Medulla oblongata (tissue), 1 donor: ENCODE results near the gene NPTX1.

Experiments used
- DNase-seq: peaks from one replicate; pipeline ENCODE4 v3.0.0-alpha.2; 2015; ENCODE audit errors: extremely low spot score

Gene NPTX1

GRCh38 chr17:80426671-80427326 lies 49.6 kb downstream of the NPTX1 start:
- peak; percentile 64 for DNase-seq

- DNase-seq, result no peak
These were observed 50.5 kb downstream of the NPTX1 start for GRCh38 chr17:80425835-80426426.

GRCh38 chr17:80424878-80425765 lies 51.3 kb downstream of the NPTX1 start:
- DNase-seq, result no peak

- DNase-seq, result no peak
These were observed 52.1 kb downstream of the NPTX1 start for GRCh38 chr17:80424261-80424660.

- no peak for DNase-seq
These were observed 52.7 kb downstream of the NPTX1 start for GRCh38 chr17:80423536-80424225.

GRCh38 chr17:80422981-80423380 lies 53.4 kb downstream of the NPTX1 start:
- DNase-seq, result no peak

GRCh38 chr17:80422276-80422675 lies 54.1 kb downstream of the NPTX1 start:
- DNase-seq, result no peak

- DNase-seq, result no peak
These were observed 54.9 kb downstream of the NPTX1 start for GRCh38 chr17:80421381-80422090.

- DNase-seq, result no peak
These were observed 57.2 kb downstream of the NPTX1 start for GRCh38 chr17:80419255-80419654.

- no peak for DNase-seq
These were observed 57.8 kb downstream of the NPTX1 start for GRCh38 chr17:80418589-80418988.
